Common myeloid progenitor, CD34-positive (primary cell): ENCODE results near the gene RAET1G.
"Not testable (repeated sequence)": the region's sequence is repeated elsewhere in the genome, so short reads cannot be mapped to it uniquely, and the experiment has no call there.

Experiments used
- CTCF ChIA-PET: fragments of 350-600 bp; sonication (Branson Sonifier 250); formaldehyde crosslinking; loops from one replicate; lab custom pipeline; 2021; ENCODE audit warnings: antibody characterized with exemption; lab: Charles Lee
- POLR2A ChIA-PET: fragments of 350-600 bp; sonication (Branson Sonifier 250); formaldehyde crosslinking; loops from one replicate; lab custom pipeline; 2021; ENCODE audit warnings: antibody characterized with exemption; lab: Charles Lee
- DNase-seq, 3 donors: peaks; one replicate each; pipeline versions ENCODE4 v3.0.0 to v3.0.0-alpha.2; 2013
- H3K27ac ChIP-seq, 2 experiments: 1 replicate in 1 of 2; 2 replicates in 1 of 2; pipeline ENCODE4 v1.7.0; 2013; ENCODE audit warnings: inconsistent platforms in 2 of 2, low read length in 2 of 2, mild to moderate bottlenecking in 2 of 2, low read depth in 1 of 2, moderate library complexity in 1 of 2; ENCODE audit not compliant: severe bottlenecking in 2 of 2, insufficient read depth in 1 of 2, poor library complexity in 1 of 2
- H3K27me3 ChIP-seq, 5 experiments: replicated peaks in 2 of 5; 1 replicate in 3 of 5; 2 replicates in 2 of 5; pipeline versions ENCODE4 v1.6.1 to v1.7.0; 2013; ENCODE audit warnings: low read length in 4 of 5, mild to moderate bottlenecking in 2 of 5, moderate library complexity in 2 of 5, inconsistent platforms in 1 of 5; ENCODE audit not compliant: insufficient read depth in 5 of 5, control insufficient read depth in 4 of 5
- H3K36me3 ChIP-seq, 4 experiments: 1 replicate in 2 of 4; 2 replicates in 2 of 4; pipeline versions ENCODE4 v1.6.1 to v1.7.0; 2013; ENCODE audit warnings: low read length in 3 of 4, control low read depth in 1 of 4, mild to moderate bottlenecking in 1 of 4; ENCODE audit not compliant: control insufficient read depth in 4 of 4, insufficient read depth in 4 of 4
- H3K4me1 ChIP-seq, 4 experiments: 1 replicate in 3 of 4; 2 replicates in 1 of 4; pipeline versions ENCODE4 v1.6.1 to v1.7.1; 2013; ENCODE audit warnings: low read length in 3 of 4, mild to moderate bottlenecking in 3 of 4, control low read depth in 1 of 4, inconsistent platforms in 1 of 4, moderate library complexity in 1 of 4; ENCODE audit not compliant: control insufficient read depth in 4 of 4, insufficient read depth in 4 of 4; ENCODE audit errors: control extremely low read depth in 1 of 4
- H3K4me3 ChIP-seq, 7 experiments: 1 replicate in 4 of 7; 2 replicates in 3 of 7; pipeline versions ENCODE4 v1.5.1 to v1.7.0; 2013; ENCODE audit warnings: mild to moderate bottlenecking in 7 of 7, low read length in 6 of 7, moderate library complexity in 6 of 7, inconsistent platforms in 2 of 7, low read depth in 2 of 7, control low read depth in 1 of 7; ENCODE audit not compliant: insufficient read depth in 4 of 7, control insufficient read depth in 1 of 7; ENCODE audit errors: extremely low read depth in 1 of 7
- H3K9me3 ChIP-seq, 5 experiments: 1 replicate in 4 of 5; 2 replicates in 1 of 5; pipeline versions ENCODE4 v1.6.1 to v1.7.1; 2013; ENCODE audit warnings: low read length in 4 of 5, mild to moderate bottlenecking in 2 of 5, inconsistent platforms in 1 of 5, low read depth in 1 of 5, moderate library complexity in 1 of 5; ENCODE audit not compliant: control insufficient read depth in 4 of 5, insufficient read depth in 2 of 5; ENCODE audit errors: control extremely low read depth in 1 of 5
- WGBS: methylation state at CpG from one replicate; pipeline ENCODE4 v1.1.5; 2013; ENCODE audit not compliant: insufficient coverage; 5-methylcytosine and 5-hydroxymethylcytosine counted together

The RAET1G gene

GRCh38 chr6:149961728-149962425 is 39.0 kb upstream of the RAET1G start:
- Histone ChIP-seq H3K27me3 (peaks cover 0 to 79% (median 37%) of the 10 kb centered on the region in 5 experiments), H3K27ac (no peak overlapping the region), H3K36me3 (no peaks in the 10 kb centered on the region), H3K9me3 (no peaks in the 10 kb centered on the region), H3K4me3 (no peak overlapping the region), H3K4me1 (peaks cover 2 to 28% (median 27%) of the 10 kb centered on the region in 4 experiments)
- CTCF ChIA-PET = interaction anchor here (0.6 to 1.7 kb wide), 12 partner anchors 8 to 433 kb away, joined by 3 to 7 read pairs (median 3); no protein-coding TSS in a partner anchor
- WGBS = 57% methylated on average over 5 of the region's 6 CpGs
- POLR2A ChIA-PET = no interaction called here
- DNase-seq = peak; percentile 64 to 82 (median 78)

- H3K4me1 ChIP-seq = peaks cover 2 to 27% (median 26%) of the 10 kb centered on the region in 4 experiments
- no peaks in the 10 kb centered on the region for H3K36me3 ChIP-seq
- H3K4me3 ChIP-seq = no peak overlapping the region
- 75% methylated on average over 6 of the region's 6 CpGs for WGBS
- no peaks in the 10 kb centered on the region for H3K9me3 ChIP-seq
- peaks cover 3 to 82% (median 39%) of the 10 kb centered on the region in 5 experiments for H3K27me3 ChIP-seq
- H3K27ac ChIP-seq = no peak overlapping the region
- POLR2A ChIA-PET = no interaction called here
- CTCF ChIA-PET = interaction anchor here (1.0 to 2.3 kb wide), 5 partner anchors 12 to 92 kb away, joined by 3 to 5 read pairs (median 5); no protein-coding TSS in a partner anchor
- DNase-seq = peak in 1 of 3 donors; percentile 39
Measured at GRCh38 chr6:149960488-149960887, 37.6 kb upstream of the RAET1G start.

DNA sequence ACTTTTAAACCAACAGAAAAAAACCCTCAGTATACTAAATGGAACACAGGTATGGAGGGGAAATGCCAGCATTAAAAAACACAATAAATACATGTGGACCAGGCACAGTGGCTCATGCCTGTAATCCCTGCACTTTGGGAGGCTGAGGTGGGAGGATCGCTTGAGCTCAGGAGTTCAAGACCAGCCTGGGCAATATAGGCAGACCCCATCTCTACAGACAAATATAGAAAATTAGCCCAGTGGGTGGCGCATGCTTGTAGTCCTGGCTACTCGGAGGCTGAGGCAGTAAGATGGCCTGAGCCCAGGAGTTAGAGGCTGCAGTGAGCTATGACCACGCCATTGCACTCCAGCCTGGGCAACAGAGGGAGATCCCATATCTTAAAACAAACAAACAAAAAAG is 36.9 kb upstream of the RAET1G start:
- CTCF ChIA-PET = interaction anchor here (1.0 to 2.3 kb wide), 4 partner anchors 12 to 92 kb away, joined by 3 to 5 read pairs (median 5); no protein-coding TSS in a partner anchor
- not testable (repeated sequence) for H3K9me3 ChIP-seq
- peaks cover 6 to 81% (median 35%) of the 10 kb centered on the region in 5 experiments for H3K27me3 ChIP-seq

DNA sequence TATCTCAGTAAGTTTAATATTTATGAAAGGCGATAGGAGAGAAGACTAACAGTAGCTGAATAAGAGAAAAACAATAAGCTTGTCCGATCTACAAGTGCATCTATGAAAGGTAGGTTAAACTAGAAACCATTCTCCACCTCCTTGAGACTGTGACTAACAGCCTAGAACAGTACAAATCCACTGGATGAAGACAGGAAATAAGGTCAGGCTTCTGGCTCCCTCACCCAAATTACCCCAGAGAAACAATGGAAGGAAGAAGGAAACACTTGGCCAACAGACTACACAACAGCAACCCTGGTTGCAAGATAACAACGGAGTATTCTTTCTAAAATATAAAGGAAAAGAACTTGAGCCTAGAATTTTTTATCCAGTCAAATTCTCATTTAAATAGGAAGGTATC is 35.2 kb upstream of the RAET1G start:
- WGBS = no CpG with 5 or more reads among the region's 3 CpGs
- H3K4me3 ChIP-seq, H3K9me3 ChIP-seq, POLR2A ChIA-PET, H3K4me1 ChIP-seq, DNase-seq, H3K36me3 ChIP-seq, H3K27ac ChIP-seq: not testable (repeated sequence)
- peaks cover 7 to 82% (median 29%) of the 10 kb centered on the region in 5 experiments for H3K27me3 ChIP-seq
- CTCF ChIA-PET = interaction anchor here (0.9 kb wide), 1 partner anchor 29 kb away, joined by 3 read pairs; no protein-coding TSS in a partner anchor

More for the DNA sequence above, 36.9 kb upstream of the RAET1G start:
- H3K4me1 ChIP-seq = peaks cover 2 to 20% (median 19%) of the 10 kb centered on the region in 4 experiments
- H3K27ac ChIP-seq, H3K4me3 ChIP-seq, DNase-seq, H3K36me3 ChIP-seq, POLR2A ChIA-PET: not testable (repeated sequence)
- WGBS = no CpG with 5 or more reads among the region's 4 CpGs

GRCh38 chr6:149955654-149956317 is 32.9 kb upstream of the RAET1G start:
- 40% methylated on average over 2 of the region's 7 CpGs for WGBS
- CTCF ChIA-PET, POLR2A ChIA-PET, H3K4me3 ChIP-seq, H3K36me3 ChIP-seq, H3K4me1 ChIP-seq, H3K27ac ChIP-seq, H3K9me3 ChIP-seq, DNase-seq: not testable (repeated sequence)
- H3K27me3 ChIP-seq = peaks cover 19 to 83% (median 45%) of the 10 kb centered on the region in 5 experiments

- H3K27ac ChIP-seq, H3K36me3 ChIP-seq, POLR2A ChIA-PET, CTCF ChIA-PET, H3K4me3 ChIP-seq, H3K4me1 ChIP-seq, DNase-seq, H3K9me3 ChIP-seq: not testable (repeated sequence)
- WGBS = 6% methylated on average over 4 of the region's 21 CpGs
- H3K27me3 ChIP-seq = peaks cover 19 to 83% (median 47%) of the 10 kb centered on the region in 5 experiments
Measured at GRCh38 chr6:149954984-149955653, 32.2 kb upstream of the RAET1G start.
